Measurements from ENCODE around the gene TSPAN18.

The TSPAN18 gene

GRCh38 chr11:44771252-44771734 is 44.5 kb downstream of the TSPAN18 start:
- Histone ChIP-seq H2AK5ac (ENCODE audit: low read depth, low read length) (no peak overlapping the region), H3K4ac (ENCODE audit: low read length) (no peak overlapping the region), H2AFZ (ENCODE audit: low read length) (no peak overlapping the region), H3K9ac (ENCODE audit: low read depth, low read length, poor library complexity) (no peak overlapping the region), H4K8ac (ENCODE audit: low read depth, low read length) (no peak overlapping the region), H3K18ac (ENCODE audit: low read length) (no peak overlapping the region), H2BK12ac (ENCODE audit: low read length) (no peak overlapping the region), H3K4me2 (ENCODE audit: insufficient read depth, low read length, poor library complexity, severe bottlenecking) (no peak overlapping the region), H3K27ac (replicated peaks; ENCODE audit: low read length) (no peak overlapping the region), H3K36me3 (replicated peaks in 1 of 2; ENCODE audit: control insufficient read depth in 2 of 2, insufficient read depth in 2 of 2, low read length in 2 of 2) (peaks cover 16 to 43% of the 10 kb centered on the region in 2 donors), H3K27me3 (ENCODE audit: control insufficient read depth in 3 of 3, insufficient read depth in 3 of 3, low read depth in 1 of 3, low read length in 3 of 3) (no peaks in the 10 kb centered on the region), H3K4me1 (ENCODE audit: control insufficient read depth in 2 of 2, insufficient read depth in 1 of 2, low read depth in 1 of 2, low read length in 2 of 2) (peaks cover 8% of the 10 kb centered on the region in 2 donors), H2BK5ac (ENCODE audit: low read length) (no peak overlapping the region), H2BK15ac (ENCODE audit: low read length) (no peak overlapping the region), H3K9me3 (replicated peaks in 1 of 2; ENCODE audit: control insufficient read depth in 2 of 2, insufficient read depth in 1 of 2, low read depth in 1 of 2, low read length in 2 of 2) (peaks cover 9 to 21% of the 10 kb centered on the region in 2 donors), H3K14ac (ENCODE audit: low read length) (no peak overlapping the region), H3K79me1 (ENCODE audit: low read depth, low read length) (no peaks in the 10 kb centered on the region), H2BK120ac (ENCODE audit: low read depth, low read length) (no peak overlapping the region), H3K4me3 (ENCODE audit: low read length in 2 of 2) (no peak overlapping the region), H3K23ac (ENCODE audit: low read depth, low read length, poor library complexity) (no peak overlapping the region), H4K91ac (ENCODE audit: low read depth, low read length, poor library complexity) (no peak overlapping the region)
- no peak for DNase-seq (ENCODE audit: low spot score)

- Histone ChIP-seq H3K27ac (replicated peaks; ENCODE audit: low read length) (no peak overlapping the region), H3K4me2 (ENCODE audit: insufficient read depth, low read length, poor library complexity, severe bottlenecking) (no peak overlapping the region), H3K9me3 (replicated peaks in 1 of 2; ENCODE audit: control insufficient read depth in 2 of 2, insufficient read depth in 1 of 2, low read depth in 1 of 2, low read length in 2 of 2) (peaks cover 6 to 19% of the 10 kb centered on the region in 2 donors)
Observed at GRCh38 chr11:44771841-44772240, 45.1 kb downstream of the TSPAN18 start.

GRCh38 chr11:44773351-44773965 is 46.7 kb downstream of the TSPAN18 start:
- Histone ChIP-seq H3K27ac (replicated peaks; ENCODE audit: low read length) (no peak overlapping the region), H3K4ac (ENCODE audit: low read length) (peak overlapping the region; percentile 17), H2BK12ac (ENCODE audit: low read length) (no peak overlapping the region), H3K9ac (ENCODE audit: low read depth, low read length, poor library complexity) (no peak overlapping the region), H2BK15ac (ENCODE audit: low read length) (no peak overlapping the region), H4K91ac (ENCODE audit: low read depth, low read length, poor library complexity) (no peak overlapping the region), H3K9me3 (replicated peaks in 1 of 2; ENCODE audit: control insufficient read depth in 2 of 2, insufficient read depth in 1 of 2, low read depth in 1 of 2, low read length in 2 of 2) (peaks cover 0 to 2% of the 10 kb centered on the region in 2 donors), H3K23ac (ENCODE audit: low read depth, low read length, poor library complexity) (no peak overlapping the region), H3K18ac (ENCODE audit: low read length) (no peak overlapping the region), H2AK5ac (ENCODE audit: low read depth, low read length) (no peak overlapping the region), H3K14ac (ENCODE audit: low read length) (no peak overlapping the region), H3K4me3 (ENCODE audit: low read length in 2 of 2) (no peak overlapping the region), H2BK5ac (ENCODE audit: low read length) (no peak overlapping the region), H3K27me3 (ENCODE audit: control insufficient read depth in 3 of 3, insufficient read depth in 3 of 3, low read depth in 1 of 3, low read length in 3 of 3) (no peaks in the 10 kb centered on the region), H3K36me3 (replicated peaks in 1 of 2; ENCODE audit: control insufficient read depth in 2 of 2, insufficient read depth in 2 of 2, low read length in 2 of 2) (peaks cover 7 to 21% of the 10 kb centered on the region in 2 donors), H3K4me1 (ENCODE audit: control insufficient read depth in 2 of 2, insufficient read depth in 1 of 2, low read depth in 1 of 2, low read length in 2 of 2) (peaks cover 4 to 13% of the 10 kb centered on the region in 2 donors), H3K79me1 (ENCODE audit: low read depth, low read length) (peaks cover under 1% of the 10 kb centered on the region), H2AFZ (ENCODE audit: low read length) (no peak overlapping the region), H4K8ac (ENCODE audit: low read depth, low read length) (no peak overlapping the region), H3K4me2 (ENCODE audit: insufficient read depth, low read length, poor library complexity, severe bottlenecking) (no peak overlapping the region), H2BK120ac (ENCODE audit: low read depth, low read length) (no peak overlapping the region)
- no peak for DNase-seq (ENCODE audit: low spot score)
- no CpG with 5 or more reads among the region's 9 CpGs for WGBS, 2 donors (ENCODE audit: extremely low coverage in 2 of 2, insufficient read length in 2 of 2, insufficient replicate concordance in 1 of 2)

More at GRCh38 chr11:44771841-44772240, 45.1 kb downstream of the TSPAN18 start:
- Histone ChIP-seq H3K4me3 (ENCODE audit: low read length in 2 of 2) (no peak overlapping the region), H3K27me3 (ENCODE audit: control insufficient read depth in 3 of 3, insufficient read depth in 3 of 3, low read depth in 1 of 3, low read length in 3 of 3) (no peaks in the 10 kb centered on the region), H2BK5ac (ENCODE audit: low read length) (no peak overlapping the region), H3K18ac (ENCODE audit: low read length) (no peak overlapping the region), H2BK15ac (ENCODE audit: low read length) (no peak overlapping the region), H3K4ac (ENCODE audit: low read length) (no peak overlapping the region), H3K79me1 (ENCODE audit: low read depth, low read length) (no peaks in the 10 kb centered on the region), H2BK12ac (ENCODE audit: low read length) (no peak overlapping the region), H2AK5ac (ENCODE audit: low read depth, low read length) (no peak overlapping the region), H3K4me1 (ENCODE audit: control insufficient read depth in 2 of 2, insufficient read depth in 1 of 2, low read depth in 1 of 2, low read length in 2 of 2) (peaks cover 4 to 8% of the 10 kb centered on the region in 2 donors), H4K91ac (ENCODE audit: low read depth, low read length, poor library complexity) (no peak overlapping the region), H4K8ac (ENCODE audit: low read depth, low read length) (no peak overlapping the region), H3K23ac (ENCODE audit: low read depth, low read length, poor library complexity) (no peak overlapping the region), H2BK120ac (ENCODE audit: low read depth, low read length) (no peak overlapping the region), H3K14ac (ENCODE audit: low read length) (no peak overlapping the region), H2AFZ (ENCODE audit: low read length) (no peak overlapping the region), H3K36me3 (replicated peaks in 1 of 2; ENCODE audit: control insufficient read depth in 2 of 2, insufficient read depth in 2 of 2, low read length in 2 of 2) (peaks cover 13 to 37% of the 10 kb centered on the region in 2 donors), H3K9ac (ENCODE audit: low read depth, low read length, poor library complexity) (no peak overlapping the region)
- DNase-seq (ENCODE audit: low spot score): no peak
- no CpG with 5 or more reads among the region's 3 CpGs for WGBS, 2 donors (ENCODE audit: extremely low coverage in 2 of 2, insufficient read length in 2 of 2, insufficient replicate concordance in 1 of 2)

- Histone ChIP-seq H3K4me3 (ENCODE audit: low read length in 2 of 2) (no peak overlapping the region), H3K9ac (ENCODE audit: low read depth, low read length, poor library complexity) (no peak overlapping the region), H3K4me2 (ENCODE audit: insufficient read depth, low read length, poor library complexity, severe bottlenecking) (no peak overlapping the region), H3K23ac (ENCODE audit: low read depth, low read length, poor library complexity) (no peak overlapping the region), H3K4me1 (ENCODE audit: control insufficient read depth in 2 of 2, insufficient read depth in 1 of 2, low read depth in 1 of 2, low read length in 2 of 2) (peaks cover 4 to 13% of the 10 kb centered on the region in 2 donors), H2BK120ac (ENCODE audit: low read depth, low read length) (no peak overlapping the region), H3K27me3 (ENCODE audit: control insufficient read depth in 3 of 3, insufficient read depth in 3 of 3, low read depth in 1 of 3, low read length in 3 of 3) (no peaks in the 10 kb centered on the region), H2BK15ac (ENCODE audit: low read length) (no peak overlapping the region), H2AFZ (ENCODE audit: low read length) (no peak overlapping the region), H4K8ac (ENCODE audit: low read depth, low read length) (no peak overlapping the region), H3K27ac (replicated peaks; ENCODE audit: low read length) (no peak overlapping the region), H2AK5ac (ENCODE audit: low read depth, low read length) (no peak overlapping the region), H4K91ac (ENCODE audit: low read depth, low read length, poor library complexity) (no peak overlapping the region), H3K36me3 (replicated peaks in 1 of 2; ENCODE audit: control insufficient read depth in 2 of 2, insufficient read depth in 2 of 2, low read length in 2 of 2) (peaks cover 7 to 19% of the 10 kb centered on the region in 2 donors), H3K14ac (ENCODE audit: low read length) (no peak overlapping the region), H2BK12ac (ENCODE audit: low read length) (no peak overlapping the region), H2BK5ac (ENCODE audit: low read length) (no peak overlapping the region), H3K9me3 (replicated peaks in 1 of 2; ENCODE audit: control insufficient read depth in 2 of 2, insufficient read depth in 1 of 2, low read depth in 1 of 2, low read length in 2 of 2) (no peaks in the 10 kb centered on the region), H3K4ac (ENCODE audit: low read length) (no peak overlapping the region), H3K79me1 (ENCODE audit: low read depth, low read length) (peaks cover 3% of the 10 kb centered on the region), H3K18ac (ENCODE audit: low read length) (no peak overlapping the region)
- WGBS, 2 donors (ENCODE audit: extremely low coverage in 2 of 2, insufficient read length in 2 of 2, insufficient replicate concordance in 1 of 2): no CpG with 5 or more reads among the region's 2 CpGs
- DNase-seq (ENCODE audit: low spot score): no peak
Observed at GRCh38 chr11:44774108-44774507, 47.3 kb downstream of the TSPAN18 start.
